NCI-H146 treated with DMSO at 0.1 percent for 48 hours (cell line): ENCODE results near the gene ASTN1.

Source experiments
- DNase-seq: peaks from one replicate; lab custom pipeline; 2025; ENCODE audit not compliant: unreplicated experiment; lab: John Stamatoyannopoulos, UW

Gene ASTN1

GRCh38 chr1:177164380-177165068 lies at the start of gene ASTN1:
ASTN1 (minus strand) TSS chr1:177164712; CDS start chr1:177164676, 36 bp downstream.
- no peak for DNase-seq

GRCh38 chr1:177211231-177211630 lies 46.7 kb upstream of the ASTN1 start:
- DNase-seq: no peak

GRCh38 chr1:177210071-177210470 lies 45.6 kb upstream of the ASTN1 start:
- no peak for DNase-seq

GRCh38 chr1:177209357-177209756 lies 44.8 kb upstream of the ASTN1 start:
- DNase-seq: no peak

- no peak for DNase-seq
These were observed 44.4 kb upstream of the ASTN1 start for GRCh38 chr1:177208920-177209319.

GRCh38 chr1:177206831-177207355 lies 42.4 kb upstream of the ASTN1 start:
- no peak for DNase-seq

- DNase-seq: no peak
These were observed 35.8 kb upstream of the ASTN1 start for GRCh38 chr1:177200290-177200689.

- no peak for DNase-seq
These were observed 33.7 kb upstream of the ASTN1 start for GRCh38 chr1:177198243-177198642.

GRCh38 chr1:177190308-177190970 lies 25.9 kb upstream of the ASTN1 start:
- no peak for DNase-seq

- DNase-seq: no peak
These were observed 22.1 kb upstream of the ASTN1 start for GRCh38 chr1:177186639-177187038.

- DNase-seq: no peak
These were observed 20.7 kb upstream of the ASTN1 start for GRCh38 chr1:177185209-177185608.

GRCh38 chr1:177183836-177184235 lies 19.3 kb upstream of the ASTN1 start:
- DNase-seq: no peak

- DNase-seq: peak; percentile 5
These were observed 17.2 kb upstream of the ASTN1 start for GRCh38 chr1:177181631-177182291.

GRCh38 chr1:177181280-177181630 lies 16.7 kb upstream of the ASTN1 start:
- DNase-seq: no peak

- DNase-seq: no peak
These were observed 10.6 kb upstream of the ASTN1 start for GRCh38 chr1:177174921-177175634.

GRCh38 chr1:177173976-177174375 lies 9.5 kb upstream of the ASTN1 start:
- no peak for DNase-seq

- DNase-seq: no peak
These were observed 8.4 kb upstream of the ASTN1 start for GRCh38 chr1:177172866-177173265.

GRCh38 chr1:177172272-177172671 lies 7.8 kb upstream of the ASTN1 start:
- no peak for DNase-seq

- no peak for DNase-seq
These were observed 7.1 kb upstream of the ASTN1 start for GRCh38 chr1:177171536-177172123.

- DNase-seq: no peak
These were observed 6.4 kb upstream of the ASTN1 start, which contains the start of gene BRINP2 for GRCh38 chr1:177170756-177171535. BRINP2 (plus strand) TSS chr1:177170958; CDS start chr1:177229877, 58,919 bp downstream.
